HepG2 (cell line): ENCODE data around the gene HIGD1A. TPM values are rescaled to one million over a fixed set of nuclear protein-coding genes. Genes with fewer than 3 reads are reported as not detected.

Experiments used
- ATAC-seq: fragments of 200-7000 bp; cut with Tn5 transposase; 3 replicates; pipeline ENCODE4 v1.9.1; 2020; ENCODE audit warnings: mild to moderate bottlenecking, moderate library complexity
- BruUV-seq: library from RNA; stranded (reverse); fragments of 400-500 nt; replicated peaks from 2 replicates; lab custom pipeline; 2021; lab: Mats Ljungman, UMichigan
- CTCF ChIA-PET: fragments of 300-600 bp; formaldehyde crosslinking; extraction: SDS; loops from one replicate; lab custom pipeline; 2021; ENCODE audit warnings: low total read pairs, inconsistent platforms, low intra/inter-chr PET ratio; lab: Yijun Ruan, JAX
- POLR2A ChIA-PET: fragments of 350-600 bp; sonication (Branson Sonifier 250); formaldehyde crosslinking; loops from one replicate; lab custom pipeline; 2020; ENCODE audit warnings: antibody characterized with exemption, inconsistent platforms; lab: Yijun Ruan, JAX
- DNase-seq: peaks from one replicate; pipeline ENCODE4 v3.0.0-alpha.2; 2015; ENCODE audit warnings: low spot score
- FAIRE-seq: peaks from 3 replicates; lab custom pipeline; 2011; peaks lifted over from hg19 to GRCh38; lab: Jason Lieb, UNC
- H2AFZ ChIP-seq: one replicate; pipeline ENCODE4 v1.6.1; 2011; ENCODE audit warnings: low read length, inconsistent platforms
- H3K27ac ChIP-seq: fragments of 300-600 bp; 3 replicates; pipeline ENCODE4 v1.8.0; 2011; ENCODE audit warnings: mixed run types, mild to moderate bottlenecking, mixed read lengths, low read length, inconsistent platforms; ENCODE audit not compliant: insufficient read depth; ENCODE audit errors: extremely low read length
- H3K27me3 ChIP-seq, 2 experiments: fragments of 200-600 bp in 1 of 2; 2 replicates in 1 of 2; 3 replicates in 1 of 2; pipeline versions ENCODE4 v1.6.0 to v1.8.0; 2011; ENCODE audit warnings: low read length in 2 of 2, mild to moderate bottlenecking in 2 of 2, moderate library complexity in 2 of 2, inconsistent platforms in 1 of 2; ENCODE audit not compliant: insufficient read depth in 2 of 2, control insufficient read depth in 1 of 2
- H3K36me3 ChIP-seq, 2 experiments: fragments of 200-600 bp in 1 of 2; replicated peaks in 1 of 2; 2 replicates in 1 of 2; 3 replicates in 1 of 2; pipeline versions ENCODE4 v1.5.1 to v1.8.0; 2011; ENCODE audit warnings: low read length in 2 of 2, inconsistent platforms in 1 of 2; ENCODE audit not compliant: insufficient read depth in 2 of 2, control insufficient read depth in 1 of 2
- H3K4me1 ChIP-seq: 2 replicates; pipeline ENCODE4 v1.5.1; 2012; ENCODE audit warnings: low read length, inconsistent platforms; ENCODE audit not compliant: insufficient read depth
- H3K4me2 ChIP-seq: 2 replicates; pipeline ENCODE4 v1.6.0; 2011; ENCODE audit warnings: low read depth, low read length, inconsistent platforms
- H3K4me3 ChIP-seq, 3 experiments: fragments of 200-600 bp in 1 of 3; sonication (generic), shearing (Covaris generic) in 1 of 3; replicated peaks in 1 of 3; 2 replicates each; pipeline ENCODE4 v1.5.1; 2011 to 2016; ENCODE audit warnings: low read length in 3 of 3, inconsistent platforms in 2 of 3, low read depth in 2 of 3, mild to moderate bottlenecking in 2 of 3, control low read depth in 1 of 3, mixed read lengths in 1 of 3; ENCODE audit not compliant: insufficient read depth in 1 of 3
- H3K79me2 ChIP-seq: one replicate; pipeline ENCODE4 v1.6.1; 2011; ENCODE audit warnings: low read length, inconsistent platforms; ENCODE audit not compliant: insufficient read depth
- H3K9ac ChIP-seq: 2 replicates; pipeline ENCODE4 v1.6.0; 2011; ENCODE audit warnings: mild to moderate bottlenecking, low read depth, low read length, inconsistent platforms; ENCODE audit not compliant: insufficient read depth
- H3K9me3 ChIP-seq: 2 replicates; pipeline ENCODE4 v1.5.1; 2012; ENCODE audit warnings: mild to moderate bottlenecking, low read length
- H4K20me1 ChIP-seq: 2 replicates; pipeline ENCODE4 v1.6.0; 2011; ENCODE audit warnings: inconsistent platforms, mild to moderate bottlenecking, low read length, moderate library complexity; ENCODE audit not compliant: insufficient read depth
- KMT2A ChIP-seq: sonication (generic); formaldehyde crosslinking; IDR thresholded peaks from 2 replicates; pipeline ENCODE4 v1.4.0; 2020; ENCODE audit warnings: missing genetic modification reagents
- NFE2L2 ChIP-seq: fragments of 150-350 bp; IDR thresholded peaks from 2 replicates; pipeline ENCODE4 v1.6.1; 2014; ENCODE audit warnings: low read length
- PAF1 ChIP-seq: IDR thresholded peaks from 2 replicates; pipeline ENCODE4 v1.6.1; 2016; ENCODE audit warnings: missing genetic modification reagents, missing compliant biosample characterization
- PITX1 ChIP-seq: sonication (generic); formaldehyde crosslinking; IDR thresholded peaks from 2 replicates; pipeline ENCODE4 v1.5.1; 2020; ENCODE audit warnings: mild to moderate bottlenecking, missing genetic modification reagents
- POLR2A ChIP-seq, 2 experiments: IDR thresholded peaks; 2 replicates each; pipeline ENCODE4 v1.6.1; 2011; ENCODE audit warnings: low read depth in 2 of 2, low read length in 2 of 2, mild to moderate bottlenecking in 1 of 2, moderate library complexity in 1 of 2; ENCODE audit not compliant: insufficient read depth in 1 of 2
- SOX6 ChIP-seq, 2 experiments: fragments of 450-650 bp in 1 of 2; sonication (generic) in 1 of 2; formaldehyde crosslinking in 1 of 2; IDR thresholded peaks; 2 replicates each; pipeline versions ENCODE4 v1.4.0 to v1.6.1; 2017 to 2020; ENCODE audit warnings: antibody characterized with exemption in 1 of 2, mild to moderate bottlenecking in 1 of 2, missing genetic modification reagents in 1 of 2
- TP53 ChIP-seq: sonication (generic); formaldehyde crosslinking; conservative IDR thresholded peaks from 2 replicates; pipeline ENCODE4 v1.4.0; 2020; ENCODE audit warnings: missing genetic modification reagents
- ZMYM4 ChIP-seq: sonication (generic); formaldehyde crosslinking; IDR thresholded peaks from 2 replicates; pipeline ENCODE4 v1.8.1; 2023; ENCODE audit warnings: mild to moderate bottlenecking, missing genetic modification reagents
- ZNF230 ChIP-seq: sonication (generic); formaldehyde crosslinking; IDR thresholded peaks from 2 replicates; pipeline ENCODE4 v1.4.0; 2020; ENCODE audit warnings: mild to moderate bottlenecking, missing genetic modification reagents
- ZNF530 ChIP-seq: sonication (generic); formaldehyde crosslinking; IDR thresholded peaks from 2 replicates; pipeline ENCODE4 v1.5.0; 2020; ENCODE audit warnings: low read depth, mild to moderate bottlenecking, missing genetic modification reagents
- ZNF75D ChIP-seq: sonication (generic); formaldehyde crosslinking; IDR thresholded peaks from 2 replicates; pipeline ENCODE4 v1.8.1; 2023; ENCODE audit warnings: missing genetic modification reagents, mild to moderate bottlenecking, borderline replicate concordance
- WGBS: methylation state at CpG from one replicate; pipeline ENCODE4 v1.1.6; 2017; ENCODE audit warnings: low lambda C conversion rate; 5-methylcytosine and 5-hydroxymethylcytosine counted together
- in situ Hi-C: cut with HindIII; loops from 2 replicates; pipeline ENCODE4 v1.10.0; 2017; ENCODE audit warnings: low pct_unique_long_range_greater_than_20kb; ENCODE audit not compliant: extremely low pct_ligation_motif_present
- intact Hi-C: fragments of 100-400 bp; cut with micrococcal nuclease; formaldehyde crosslinking; loops from one replicate; pipeline ENCODE4 v1.10.0; 2022; ENCODE audit not compliant: unreplicated experiment
- polyA plus RNA-seq, 8 experiments: library from polyadenylated mRNA; depleted of rRNA in 3 of 8; stranded (reverse) in 7 of 8; unstranded in 1 of 8; fragments of >200 nt; fragmentation: Illumina TruSeq in 4 of 8; extraction: Trizol in 4 of 8; gene quantifications; 2 replicates each; pipeline versions ENCODE4 v1.2.1 to v1.2.3, GENCODE V29; 2011 to 2016; ENCODE audit warnings: low read depth in 4 of 8, missing spikeins in 1 of 8, mixed read lengths in 1 of 8; ENCODE audit not compliant: insufficient read depth in 1 of 8
- total RNA-seq, 5 experiments: library from RNA; depleted of rRNA; stranded (reverse); fragments of >200 nt; fragmentation: Illumina TruSeq; extraction: Trizol; gene quantifications; 2 replicates each; pipeline ENCODE4 v1.2.3, GENCODE V29; 2016; ENCODE audit warnings: low read depth in 1 of 5
- TF ChIP-seq, protein P1 (sequence below): sonication (generic); formaldehyde crosslinking; IDR thresholded peaks from 2 replicates; pipeline ENCODE4 v1.5.0; 2020; ENCODE audit warnings: mild to moderate bottlenecking, missing genetic modification reagents, borderline replicate concordance
- TF ChIP-seq, protein P2 (sequence below): sonication (generic); formaldehyde crosslinking; IDR thresholded peaks from 2 replicates; pipeline ENCODE4 v1.4.0; 2020; ENCODE audit warnings: missing genetic modification reagents

The HIGD1A gene
- total and polyA plus RNA-seq, 2 of the 13 experiments (the other 11 are each of a cell fraction or from before 2014, with no cell fraction given), result 222 to 253 TPM

DNA sequence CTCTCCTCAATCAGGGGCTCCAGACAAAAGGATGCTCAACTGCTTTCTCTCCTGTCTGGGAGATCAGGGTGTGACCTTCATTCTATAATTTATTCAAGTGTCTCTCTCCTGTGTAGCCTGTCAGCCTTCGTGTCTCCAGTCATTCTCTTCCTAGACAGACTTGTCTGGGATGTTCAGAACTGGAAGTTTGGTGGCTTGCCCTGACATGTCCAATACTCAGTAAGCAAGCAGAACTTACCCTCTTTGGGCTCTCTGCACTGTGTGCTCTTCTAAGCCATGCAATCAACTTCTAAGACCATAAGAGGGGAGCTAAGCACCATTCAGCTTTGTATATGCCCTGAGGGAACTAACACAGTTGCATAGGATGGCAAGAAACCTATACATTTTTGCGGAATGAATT, 19.1 kb upstream of the HIGD1A start:
- ChIA-PET CTCF (no interaction called here), POLR2A (interaction anchor here (0.7 to 1.9 kb wide), 5 partner anchors 16 to 67 kb away, joined by 3 to 45 read pairs (median 4); partner anchors contain the start of gene HIGD1A)
- Histone ChIP-seq H2AFZ (peak overlapping the region; percentile 58), H3K4me2 (peak overlapping the region; percentile 60), H3K4me1 (peaks cover 83% of the 10 kb centered on the region), H3K4me3 (peak overlapping the region in 2 of 3 experiments; percentile 8 to 9; a peak in 1 of 6 replicates), H3K27ac (peak overlapping the region; percentile 76), H3K27me3 (no peaks in the 10 kb centered on the region), H3K79me2 (no peaks in the 10 kb centered on the region), H3K9me3 (no peaks in the 10 kb centered on the region), H4K20me1 (no peaks in the 10 kb centered on the region), H3K9ac (peak overlapping the region; percentile 58), H3K36me3 (no peaks in the 10 kb centered on the region)
- FAIRE-seq (peak; percentile 53), ATAC-seq (peak; percentile 59), DNase-seq (no peak)
- WGBS, result 41% methylated on average over 2 of the region's 2 CpGs
- in situ Hi-C loops, result no loop called here
- BruUV-seq, result TSS peak; percentile 92
- intact Hi-C loops, result no loop called here
- 0 out of 2 replicates have a peak, but pooled peaks have one; percentile 4 for TF ChIP-seq PITX1 (CRISPR knock-in tag)
- peak; percentile 98 for TF ChIP-seq TP53
- TF ChIP-seq ZNF230 (CRISPR knock-in tag), result no peak
- TF ChIP-seq ZNF75D (CRISPR knock-in tag), result no peak
- TF ChIP-seq KMT2A (CRISPR knock-in tag), result no peak
- TF ChIP-seq ZMYM4, result no peak
- TF ChIP-seq POLR2A (IDR thresholded peaks at IDR 0.05; ENCODE audit: insufficient read depth in 1 of 2, low read depth in 2 of 2, low read length in 2 of 2), result 0 out of 4 replicates have a peak, but pooled peaks of 1 of the 2 experiments have one; percentile 17

GRCh38 chr3:42822828-42823227, 18.5 kb upstream of the HIGD1A start:
- peak overlapping the region in 2 of 3 experiments; percentile 8 to 9; a peak in 1 of 6 replicates for H3K4me3 ChIP-seq
- peaks cover 82% of the 10 kb centered on the region for H3K4me1 ChIP-seq
- H3K27me3 ChIP-seq, result no peaks in the 10 kb centered on the region
- peak overlapping the region; percentile 60 for H3K4me2 ChIP-seq
- BruUV-seq, result TSS peak; percentile 84
- H2AFZ ChIP-seq, result peak overlapping the region; percentile 58
- ATAC-seq, result peak; percentile 84
- CTCF ChIA-PET, result no interaction called here
- H3K9me3 ChIP-seq, result no peaks in the 10 kb centered on the region
- FAIRE-seq, result peak; percentile 58
- H3K36me3 ChIP-seq, result no peaks in the 10 kb centered on the region
- in situ Hi-C loops, result no loop called here
- no peaks in the 10 kb centered on the region for H3K79me2 ChIP-seq
- 30% methylated on average over 3 of the region's 3 CpGs for WGBS
- intact Hi-C loops, result no loop called here
- peak; percentile 76 for DNase-seq
- POLR2A ChIA-PET, result interaction anchor here (0.8 to 1.9 kb wide), 4 partner anchors 15 to 73 kb away, joined by 3 to 45 read pairs (median 4); partner anchors contain the start of gene HIGD1A
- peak overlapping the region; percentile 58 for H3K9ac ChIP-seq
- no peaks in the 10 kb centered on the region for H4K20me1 ChIP-seq
- peak overlapping the region; percentile 76 for H3K27ac ChIP-seq
- TF ChIP-seq SOX6 (IDR thresholded peaks at IDR 0.05) (no peak), SOX6 (CRISPR knock-in tag; IDR thresholded peaks at IDR 0.05) (0 out of 2 replicates have a peak, but pooled peaks have one; percentile 9), ZNF530 (no peak), PAF1 (CRISPR knock-in tag) (no peak), NFE2L2 (no peak)
- TF ChIP-seq, protein P1, sequence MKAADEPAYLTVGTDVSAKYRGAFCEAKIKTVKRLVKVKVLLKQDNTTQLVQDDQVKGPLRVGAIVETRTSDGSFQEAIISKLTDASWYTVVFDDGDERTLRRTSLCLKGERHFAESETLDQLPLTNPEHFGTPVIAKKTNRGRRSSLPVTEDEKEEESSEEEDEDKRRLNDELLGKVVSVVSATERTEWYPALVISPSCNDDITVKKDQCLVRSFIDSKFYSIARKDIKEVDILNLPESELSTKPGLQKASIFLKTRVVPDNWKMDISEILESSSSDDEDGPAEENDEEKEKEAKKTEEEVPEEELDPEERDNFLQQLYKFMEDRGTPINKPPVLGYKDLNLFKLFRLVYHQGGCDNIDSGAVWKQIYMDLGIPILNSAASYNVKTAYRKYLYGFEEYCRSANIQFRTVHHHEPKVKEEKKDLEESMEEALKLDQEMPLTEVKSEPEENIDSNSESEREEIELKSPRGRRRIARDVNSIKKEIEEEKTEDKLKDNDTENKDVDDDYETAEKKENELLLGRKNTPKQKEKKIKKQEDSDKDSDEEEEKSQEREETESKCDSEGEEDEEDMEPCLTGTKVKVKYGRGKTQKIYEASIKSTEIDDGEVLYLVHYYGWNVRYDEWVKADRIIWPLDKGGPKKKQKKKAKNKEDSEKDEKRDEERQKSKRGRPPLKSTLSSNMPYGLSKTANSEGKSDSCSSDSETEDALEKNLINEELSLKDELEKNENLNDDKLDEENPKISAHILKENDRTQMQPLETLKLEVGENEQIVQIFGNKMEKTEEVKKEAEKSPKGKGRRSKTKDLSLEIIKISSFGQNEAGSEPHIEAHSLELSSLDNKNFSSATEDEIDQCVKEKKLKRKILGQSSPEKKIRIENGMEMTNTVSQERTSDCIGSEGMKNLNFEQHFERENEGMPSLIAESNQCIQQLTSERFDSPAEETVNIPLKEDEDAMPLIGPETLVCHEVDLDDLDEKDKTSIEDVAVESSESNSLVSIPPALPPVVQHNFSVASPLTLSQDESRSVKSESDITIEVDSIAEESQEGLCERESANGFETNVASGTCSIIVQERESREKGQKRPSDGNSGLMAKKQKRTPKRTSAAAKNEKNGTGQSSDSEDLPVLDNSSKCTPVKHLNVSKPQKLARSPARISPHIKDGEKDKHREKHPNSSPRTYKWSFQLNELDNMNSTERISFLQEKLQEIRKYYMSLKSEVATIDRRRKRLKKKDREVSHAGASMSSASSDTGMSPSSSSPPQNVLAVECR (CRISPR knock-in tag), result 0 out of 2 replicates have a peak, but pooled peaks have one; percentile 21
- TF ChIP-seq, protein P2, sequence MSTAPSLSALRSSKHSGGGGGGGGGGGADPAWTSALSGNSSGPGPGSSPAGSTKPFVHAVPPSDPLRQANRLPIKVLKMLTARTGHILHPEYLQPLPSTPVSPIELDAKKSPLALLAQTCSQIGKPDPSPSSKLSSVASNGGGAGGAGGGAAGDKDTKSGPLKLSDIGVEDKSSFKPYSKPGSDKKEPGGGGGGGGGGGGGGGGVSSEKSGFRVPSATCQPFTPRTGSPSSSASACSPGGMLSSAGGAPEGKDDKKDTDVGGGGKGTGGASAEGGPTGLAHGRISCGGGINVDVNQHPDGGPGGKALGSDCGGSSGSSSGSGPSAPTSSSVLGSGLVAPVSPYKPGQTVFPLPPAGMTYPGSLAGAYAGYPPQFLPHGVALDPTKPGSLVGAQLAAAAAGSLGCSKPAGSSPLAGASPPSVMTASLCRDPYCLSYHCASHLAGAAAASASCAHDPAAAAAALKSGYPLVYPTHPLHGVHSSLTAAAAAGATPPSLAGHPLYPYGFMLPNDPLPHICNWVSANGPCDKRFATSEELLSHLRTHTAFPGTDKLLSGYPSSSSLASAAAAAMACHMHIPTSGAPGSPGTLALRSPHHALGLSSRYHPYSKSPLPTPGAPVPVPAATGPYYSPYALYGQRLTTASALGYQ (CRISPR knock-in tag), result no peak
